GM12892 (cell line): ENCODE measurements around the gene SLIT3.

ENCODE experiments used
- POLR2A ChIP-seq: IDR thresholded peaks from 2 replicates; pipeline ENCODE4 v1.6.1; 2011; ENCODE audit warnings: low read depth, low read length, control low read depth
- POLR2AphosphoS5 ChIP-seq: IDR thresholded peaks from 2 replicates; pipeline ENCODE4 v1.6.1; 2011; ENCODE audit warnings: low read depth, low read length, control low read depth
- TAF1 ChIP-seq: IDR thresholded peaks from 2 replicates; pipeline ENCODE4 v1.6.1; 2011; ENCODE audit warnings: low read depth, mild to moderate bottlenecking, control low read depth, low read length, borderline replicate concordance

GRCh38 chr5:169151051-169151805 lies 149.7 kb downstream of the SLIT3 start:
- TF ChIP-seq POLR2A (no peak), POLR2AphosphoS5 (no peak), TAF1 (no peak)
